ENCODE data around the gene RAB18. TPM values are rescaled to one million over a fixed set of nuclear protein-coding genes. Genes with fewer than 3 reads are reported as not detected.
A peak's percentile ranks its signal among the peaks of the same experiment; 100 is the strongest.
"Not testable (repeated sequence)": the region's sequence is repeated elsewhere in the genome, so short reads cannot be mapped to it uniquely, and the experiment has no call there.

Gene RAB18
- polyA plus RNA-seq, 1 donor from 2014 or later: 49.3 TPM

DNA sequence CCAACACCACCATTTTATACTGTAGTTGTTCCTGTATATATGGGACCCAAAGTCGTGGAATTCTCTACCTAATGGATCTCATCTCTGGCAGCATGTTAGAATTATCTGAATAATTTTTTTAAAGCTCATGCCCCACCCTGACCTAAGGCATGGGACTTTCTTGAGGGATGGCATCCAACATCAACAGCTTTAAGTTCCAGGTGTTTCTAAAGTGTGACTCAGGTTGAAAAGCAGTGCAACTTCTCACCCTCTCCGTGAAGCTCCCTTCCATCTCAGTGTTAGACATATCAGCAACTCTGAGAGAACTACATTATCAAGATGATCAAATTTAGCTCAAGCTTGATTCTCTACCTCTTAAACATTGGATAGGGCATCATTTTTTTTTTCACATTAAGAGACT lies 18.1 kb upstream of the RAB18 start:
- Mint-ChIP-seq H3K9me3 (peaks cover 5 to 17% (median 6%) of the 10 kb centered on the region in 3 donors), H3K36me3 (no peaks in the 10 kb centered on the region), H3K4me3 (no peak overlapping the region), H3K4me1 (peaks cover 0 to 4% (median under 1%) of the 10 kb centered on the region in 3 donors), H3K27ac (no peak overlapping the region), H3K27me3 (peaks cover 23% of the 10 kb centered on the region)

DNA sequence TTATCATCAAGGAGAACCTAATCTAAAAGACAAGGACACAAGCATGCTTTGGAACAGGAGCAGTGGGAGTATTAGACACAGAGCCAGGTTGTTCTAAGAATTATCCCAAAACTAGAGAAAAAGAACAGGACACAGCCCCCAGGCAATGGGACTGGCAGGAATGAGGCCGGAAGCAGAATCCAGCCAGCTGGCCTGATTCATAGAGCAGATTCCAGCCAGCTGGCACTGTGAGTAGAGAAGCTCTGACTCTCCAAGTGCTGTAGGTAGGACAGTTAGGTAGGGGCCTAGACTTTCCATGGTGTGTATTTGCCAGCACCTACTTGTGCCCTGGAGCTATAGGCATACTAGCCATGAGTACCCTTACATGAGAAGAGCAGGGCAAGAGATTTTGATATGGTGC lies 13.3 kb upstream of the RAB18 start:
- peak overlapping the region in 1 of 4 donors; percentile 56 for H3K4me3 Mint-ChIP-seq
- H3K36me3 Mint-ChIP-seq: no peaks in the 10 kb centered on the region
- no peak overlapping the region for H3K27ac Mint-ChIP-seq
- H3K9me3 Mint-ChIP-seq: peaks cover 10 to 25% (median 14%) of the 10 kb centered on the region in 3 donors
- H3K27me3 Mint-ChIP-seq: peaks cover 17% of the 10 kb centered on the region
- H3K4me1 Mint-ChIP-seq: no peaks in the 10 kb centered on the region

DNA sequence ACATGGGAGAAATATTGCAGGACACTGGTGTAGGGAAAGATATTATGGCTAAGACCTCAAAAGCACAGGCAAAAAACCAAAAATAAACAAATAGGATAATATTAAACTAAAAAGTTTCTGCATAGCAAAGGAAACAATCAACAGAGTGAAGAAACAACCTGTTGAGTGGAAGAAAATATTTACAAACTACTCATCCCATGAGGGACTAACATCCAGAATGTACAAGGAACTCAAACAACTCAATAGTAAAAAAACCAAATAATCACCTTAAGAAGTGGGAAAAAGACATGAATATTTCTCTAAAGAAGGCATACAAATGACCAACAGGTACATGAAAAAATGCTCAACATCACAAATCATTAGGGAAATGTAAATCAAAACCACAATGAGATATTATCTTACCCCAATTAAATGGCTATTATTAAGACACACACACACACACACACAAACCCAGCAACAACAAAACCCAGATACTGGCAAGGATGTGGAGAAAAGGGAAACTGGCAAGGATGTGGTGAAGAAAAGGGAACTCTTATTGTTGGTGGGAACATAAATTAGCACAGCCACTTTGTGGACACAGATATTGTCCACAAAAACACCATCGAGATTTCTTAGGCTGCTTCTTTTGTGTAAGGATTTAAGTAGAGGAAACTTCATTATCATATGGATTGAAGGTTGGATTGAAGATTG lies 9.8 kb upstream of the RAB18 start:
- no peak overlapping the region for H3K27ac Mint-ChIP-seq
- H3K4me1 Mint-ChIP-seq: no peaks in the 10 kb centered on the region
- H3K36me3 Mint-ChIP-seq: no peaks in the 10 kb centered on the region
- H3K9me3 Mint-ChIP-seq: peaks cover 7 to 21% (median 15%) of the 10 kb centered on the region in 3 donors
- H3K4me3 Mint-ChIP-seq: no peak overlapping the region
- H3K27me3 Mint-ChIP-seq: peaks cover 18% of the 10 kb centered on the region

DNA sequence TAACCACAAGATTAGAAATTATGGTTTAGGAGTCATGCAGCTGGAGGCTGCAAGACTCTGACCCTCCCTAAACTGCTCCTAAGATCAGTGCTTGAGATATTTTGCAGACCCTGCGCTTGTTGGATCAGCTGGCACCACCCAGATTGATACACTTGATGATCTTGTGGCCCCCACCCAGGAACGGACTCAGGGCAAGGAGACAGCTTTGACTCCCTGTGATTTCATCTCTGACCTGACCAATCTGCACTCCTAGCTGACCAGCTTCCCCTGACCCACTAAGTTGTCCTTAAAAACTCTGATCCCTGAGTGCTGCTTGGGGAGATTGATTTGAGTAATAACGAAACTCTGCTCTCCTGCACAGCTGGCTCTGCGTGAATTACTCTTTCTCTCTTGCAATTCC lies 8.0 kb upstream of the RAB18 start:
- Mint-ChIP-seq H3K9me3 (peaks cover 4 to 15% (median 7%) of the 10 kb centered on the region in 3 donors), H3K4me1 (no peaks in the 10 kb centered on the region), H3K27ac (no peak overlapping the region), H3K4me3 (no peak overlapping the region), H3K36me3 (no peaks in the 10 kb centered on the region), H3K27me3 (peaks cover 13% of the 10 kb centered on the region)

DNA sequence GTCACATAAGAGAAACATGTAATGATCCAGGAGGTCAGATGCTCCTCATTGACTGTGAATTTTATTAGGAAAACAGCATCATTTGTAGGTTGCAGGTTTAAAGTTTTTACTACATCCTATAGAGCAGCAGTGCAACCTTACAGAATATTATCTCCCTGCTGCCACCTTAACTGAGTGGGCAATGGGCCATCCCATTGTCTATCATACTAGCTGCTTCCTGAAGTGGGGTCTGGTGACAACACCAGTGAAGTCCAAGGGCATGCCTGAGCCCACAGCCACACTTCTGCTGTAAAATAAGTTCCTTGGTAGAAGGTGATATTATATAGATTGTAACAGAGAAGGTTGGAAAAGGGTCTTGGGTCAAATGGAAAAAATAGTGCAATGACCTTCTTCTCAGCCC lies 4.0 kb upstream of the RAB18 start:
- Mint-ChIP-seq H3K4me1 (peaks cover 3 to 13% (median 11%) of the 10 kb centered on the region in 3 donors), H3K27me3 (peaks cover 9% of the 10 kb centered on the region), H3K4me3 (peak overlapping the region in 1 of 4 donors; percentile 19), H3K27ac (no peak overlapping the region), H3K36me3 (peaks cover 4% of the 10 kb centered on the region), H3K9me3 (peaks cover 0 to 7% (median 0%) of the 10 kb centered on the region in 3 donors)

DNA sequence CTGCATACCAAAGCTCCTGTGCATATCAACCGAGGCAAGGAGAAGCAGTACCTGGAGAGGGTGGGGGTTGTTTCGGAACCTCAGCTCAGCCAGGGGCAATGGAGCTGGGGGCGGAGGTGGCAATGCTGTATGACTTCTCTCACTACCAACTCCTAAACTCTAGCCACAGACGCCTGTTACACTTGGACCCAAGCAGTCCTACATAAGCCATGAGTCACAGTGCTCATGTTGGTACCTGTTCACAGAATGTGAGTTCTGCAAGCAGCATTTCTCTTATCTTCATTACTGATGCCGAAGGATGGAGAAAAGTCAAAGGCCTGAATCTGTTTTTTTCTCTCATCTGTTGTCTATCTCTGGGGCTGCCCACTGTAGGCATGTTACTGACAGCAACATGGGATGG lies 3.2 kb upstream of the RAB18 start:
- Mint-ChIP-seq H3K36me3 (peaks cover 4% of the 10 kb centered on the region), H3K4me1 (peaks cover 6 to 15% (median 14%) of the 10 kb centered on the region in 3 donors), H3K9me3 (peaks cover 0 to 7% (median 0%) of the 10 kb centered on the region in 3 donors)

DNA sequence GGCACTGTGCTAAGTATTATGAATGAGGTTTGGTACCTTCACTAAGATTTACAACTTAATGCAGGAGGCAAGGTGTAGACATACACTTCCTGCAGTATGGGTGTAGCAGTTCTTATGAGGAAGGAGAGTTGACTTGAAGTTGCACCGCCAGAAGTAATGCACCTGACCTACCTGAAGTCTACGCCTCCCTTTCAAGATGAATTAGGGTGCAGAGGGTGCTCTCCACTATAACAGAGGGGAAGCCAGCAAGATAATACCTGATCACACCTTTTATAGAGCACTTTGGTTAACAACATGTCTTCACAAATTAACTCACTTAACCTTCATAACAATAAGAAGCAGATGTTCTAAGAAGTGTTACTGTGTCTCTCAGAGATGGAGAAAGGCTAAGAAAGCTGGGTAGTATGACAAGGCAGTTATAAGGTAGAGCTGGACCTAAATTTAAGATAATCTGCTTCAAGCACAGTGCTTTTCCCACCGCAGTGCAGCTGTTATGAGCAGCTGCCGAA lies 552 bp upstream of the RAB18 start:
- peak overlapping the region; percentile 93 to 100 (median 100) for H3K4me3 Mint-ChIP-seq
- peak overlapping the region; percentile 93 to 100 (median 100) for H3K27ac Mint-ChIP-seq
- H3K36me3 Mint-ChIP-seq: peaks cover 4% of the 10 kb centered on the region
- peaks cover 23 to 27% (median 25%) of the 10 kb centered on the region in 3 donors for H3K4me1 Mint-ChIP-seq
- peaks cover 4% of the 10 kb centered on the region for H3K27me3 Mint-ChIP-seq
- peaks cover 0 to 5% (median 0%) of the 10 kb centered on the region in 3 donors for H3K9me3 Mint-ChIP-seq

More for the DNA sequence above, 3.2 kb upstream of the RAB18 start:
- peaks cover 7% of the 10 kb centered on the region for H3K27me3 Mint-ChIP-seq
- H3K4me3 Mint-ChIP-seq: no peak overlapping the region
- H3K27ac Mint-ChIP-seq: no peak overlapping the region

DNA sequence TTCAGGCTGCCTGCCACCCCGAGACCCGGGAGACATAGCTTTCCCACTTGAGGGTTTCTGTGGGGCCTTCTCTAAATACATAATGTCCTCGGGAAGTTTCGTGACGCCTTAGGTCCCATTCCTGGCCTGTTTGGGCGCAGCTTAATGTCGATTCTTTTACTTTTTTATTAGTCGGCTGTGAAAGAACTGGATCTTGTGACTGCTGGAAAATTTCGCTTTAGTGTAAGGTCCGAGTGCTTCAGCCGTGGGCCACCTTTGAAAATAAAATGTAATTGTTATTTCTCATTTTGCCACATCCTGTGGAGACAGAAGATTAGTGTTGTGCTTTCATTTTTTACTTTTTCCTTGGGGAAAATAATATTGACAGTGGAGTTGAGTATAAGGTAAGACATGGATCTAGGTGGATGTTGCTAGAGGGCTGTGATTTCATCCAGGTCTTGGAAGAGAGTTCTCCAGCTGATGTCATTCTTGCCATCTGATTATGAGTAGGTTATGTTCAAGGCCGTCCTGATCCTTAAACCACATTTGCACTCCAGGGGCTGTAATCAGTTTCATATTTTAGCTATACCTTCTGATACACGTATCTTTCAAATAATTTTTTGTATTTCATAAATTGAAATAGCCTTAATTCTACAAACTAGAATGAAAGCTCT lies 830 bp downstream of the RAB18 start:
- Mint-ChIP-seq H3K4me3 (peak overlapping the region; percentile 93 to 100 (median 100)), H3K27me3 (no peaks in the 10 kb centered on the region), H3K36me3 (peaks cover 7% of the 10 kb centered on the region), H3K9me3 (no peaks in the 10 kb centered on the region), H3K27ac (peak overlapping the region; percentile 93 to 100 (median 100)), H3K4me1 (peaks cover 31 to 39% (median 35%) of the 10 kb centered on the region in 3 donors)

DNA sequence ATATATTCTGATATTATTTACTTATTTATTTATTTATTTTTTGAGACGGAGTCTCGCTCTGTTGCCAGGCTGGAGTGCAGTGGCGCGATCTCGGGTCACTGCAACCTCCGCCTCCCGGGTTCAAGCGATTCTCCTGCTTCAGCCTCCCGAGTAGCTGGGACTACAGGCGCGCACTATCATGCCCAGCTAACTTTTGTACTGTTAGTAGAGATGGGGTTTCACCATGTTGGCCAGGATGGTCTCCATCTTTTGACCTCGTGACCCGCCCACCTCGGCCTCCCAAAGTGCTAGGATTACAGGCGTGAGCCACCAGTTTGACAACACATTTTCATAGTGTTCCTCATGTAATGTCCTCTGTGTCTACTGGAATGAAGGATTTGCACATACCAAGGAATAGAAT lies 1.4 kb downstream of the RAB18 start:
- Mint-ChIP-seq H3K27ac (peak overlapping the region in 1 of 3 donors; percentile 27), H3K4me3 (peak overlapping the region; percentile 31 to 93 (median 70)), H3K4me1 (peaks cover 34 to 45% (median 39%) of the 10 kb centered on the region in 3 donors)
- H3K9me3 Mint-ChIP-seq, H3K36me3 Mint-ChIP-seq, H3K27me3 Mint-ChIP-seq: not testable (repeated sequence)

DNA sequence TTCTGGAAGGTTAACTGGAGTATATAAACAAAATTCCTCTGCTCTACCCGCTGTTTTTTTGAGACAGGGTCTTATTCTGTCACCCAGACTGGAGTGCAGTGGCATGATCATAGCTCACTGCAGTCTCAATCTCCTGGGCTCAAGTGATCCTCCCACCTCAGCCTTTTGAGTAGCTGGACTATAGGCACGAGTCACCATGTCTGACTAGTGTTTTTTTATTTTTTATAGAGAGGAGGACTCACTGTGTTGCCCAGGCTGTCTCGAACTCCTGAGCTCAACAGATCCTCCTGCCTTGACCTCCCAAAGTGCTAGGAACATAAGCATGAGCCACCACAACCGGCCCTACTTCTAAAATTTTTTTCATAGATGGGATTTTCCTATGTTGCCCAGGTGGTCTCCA lies 2.2 kb downstream of the RAB18 start:
- Mint-ChIP-seq H3K4me1 (peaks cover 34 to 46% (median 41%) of the 10 kb centered on the region in 3 donors), H3K27ac (peak overlapping the region in 1 of 3 donors; percentile 27), H3K36me3 (peaks cover 10% of the 10 kb centered on the region), H3K4me3 (peak overlapping the region in 3 of 4 donors; percentile 77 to 93 (median 90)), H3K9me3 (no peaks in the 10 kb centered on the region), H3K27me3 (no peaks in the 10 kb centered on the region)

DNA sequence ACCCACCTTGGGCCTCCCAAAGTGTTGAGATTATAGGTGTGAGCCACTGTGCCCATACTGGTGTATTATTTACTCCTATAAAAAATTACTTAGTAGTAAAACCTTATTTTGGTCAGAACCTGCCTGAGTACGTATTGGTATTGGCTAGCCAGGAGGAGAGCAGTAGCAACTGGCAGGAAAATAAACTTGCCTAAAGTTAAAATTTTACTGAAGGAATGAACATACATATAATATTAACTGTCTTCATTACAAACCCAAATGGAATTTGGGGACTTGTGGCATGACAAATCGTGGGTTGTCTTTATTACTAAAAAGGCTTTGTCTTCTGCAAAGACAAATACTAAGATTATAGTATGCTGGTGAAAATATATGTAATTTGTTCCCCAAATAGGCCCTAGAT lies 8.4 kb downstream of the RAB18 start:
- Mint-ChIP-seq H3K4me3 (no peak overlapping the region), H3K9me3 (no peaks in the 10 kb centered on the region), H3K27me3 (no peaks in the 10 kb centered on the region), H3K4me1 (peaks cover 23 to 32% (median 29%) of the 10 kb centered on the region in 3 donors), H3K27ac (no peak overlapping the region), H3K36me3 (peaks cover 19% of the 10 kb centered on the region)

DNA sequence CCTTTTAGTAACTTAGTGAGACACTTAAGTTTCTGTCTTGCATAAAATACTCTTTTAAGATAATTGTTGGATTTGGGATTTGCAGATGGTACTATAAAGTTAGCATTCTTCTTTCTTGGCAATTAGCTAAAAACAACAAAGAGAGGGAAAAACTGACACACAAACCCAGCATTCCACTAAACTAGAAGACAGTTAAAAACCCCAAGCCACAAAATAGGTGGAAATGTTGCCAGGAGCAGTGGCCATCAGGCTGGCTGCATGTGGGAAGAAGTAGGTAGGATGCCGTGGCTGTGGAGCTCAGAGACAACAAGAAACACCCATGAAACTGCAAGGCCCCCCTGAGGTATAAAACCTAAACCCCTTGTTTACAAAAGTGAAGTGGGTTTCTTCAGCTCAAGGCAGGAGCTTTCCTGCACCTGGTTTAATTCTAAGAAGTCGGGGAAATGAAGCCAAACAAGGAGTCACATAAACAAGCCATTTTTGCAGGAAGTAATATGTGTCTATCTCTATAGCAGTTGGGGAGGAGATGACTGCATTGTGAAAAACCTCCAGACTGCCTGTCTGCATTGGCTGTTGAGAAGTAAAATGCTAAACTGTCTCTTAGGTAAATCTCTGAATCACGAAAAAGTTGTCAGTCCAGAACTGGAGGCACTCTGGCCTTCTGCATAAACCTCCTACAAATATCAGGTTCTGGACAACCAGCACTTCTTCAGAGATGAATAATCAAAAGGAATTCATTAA lies 9.5 kb downstream of the RAB18 start:
- Mint-ChIP-seq H3K4me1 (peaks cover 24 to 33% (median 31%) of the 10 kb centered on the region in 3 donors), H3K27me3 (no peaks in the 10 kb centered on the region), H3K36me3 (peaks cover 19% of the 10 kb centered on the region), H3K27ac (no peak overlapping the region), H3K4me3 (no peak overlapping the region), H3K9me3 (no peaks in the 10 kb centered on the region)

DNA sequence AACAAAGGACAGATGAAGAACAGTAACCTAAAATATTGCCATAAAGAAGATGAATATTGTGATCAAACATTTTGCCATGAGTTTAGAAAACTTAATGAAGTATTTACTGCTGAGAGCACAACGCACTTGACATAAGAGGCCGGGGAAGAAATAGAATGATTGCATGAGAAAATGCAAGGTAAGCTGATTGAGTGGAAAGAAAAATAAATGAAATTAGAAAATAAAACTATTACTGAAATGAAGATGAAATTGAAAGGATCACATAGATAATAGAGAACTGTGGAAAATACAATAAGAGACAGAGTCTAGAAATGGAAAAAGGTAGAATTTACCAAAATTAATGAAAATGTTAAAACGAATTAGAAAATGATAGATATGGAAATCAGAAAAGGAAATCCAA lies 10.1 kb downstream of the RAB18 start:
- Mint-ChIP-seq H3K4me3 (no peak overlapping the region), H3K4me1 (peaks cover 21 to 30% (median 28%) of the 10 kb centered on the region in 3 donors), H3K36me3 (peaks cover 18% of the 10 kb centered on the region)

DNA sequence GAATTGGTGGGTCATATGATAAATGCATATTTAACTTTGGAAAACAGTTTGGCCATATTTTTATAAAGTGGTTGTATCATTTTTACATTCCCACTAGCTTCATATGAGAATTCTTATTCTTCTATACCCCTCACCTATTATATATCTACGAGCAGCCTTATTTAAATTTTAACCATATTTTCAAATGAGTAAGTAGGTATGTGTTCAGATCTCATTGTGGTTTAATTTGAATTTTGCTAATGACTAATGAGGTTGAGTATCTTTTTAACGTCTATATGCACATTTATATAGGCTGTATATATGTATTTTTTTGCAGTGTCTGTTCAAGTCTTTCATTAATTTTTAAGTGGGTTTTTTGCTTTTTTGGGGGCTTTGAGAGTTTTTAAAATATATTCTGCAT lies 14.2 kb downstream of the RAB18 start:
- Mint-ChIP-seq H3K4me3 (no peak overlapping the region), H3K36me3 (peaks cover 7% of the 10 kb centered on the region), H3K27ac (no peak overlapping the region), H3K9me3 (no peaks in the 10 kb centered on the region), H3K4me1 (peaks cover 26 to 40% (median 28%) of the 10 kb centered on the region in 3 donors), H3K27me3 (no peaks in the 10 kb centered on the region)

More for the DNA sequence above, 10.1 kb downstream of the RAB18 start:
- Mint-ChIP-seq H3K9me3 (no peaks in the 10 kb centered on the region), H3K27ac (no peak overlapping the region), H3K27me3 (no peaks in the 10 kb centered on the region)

DNA sequence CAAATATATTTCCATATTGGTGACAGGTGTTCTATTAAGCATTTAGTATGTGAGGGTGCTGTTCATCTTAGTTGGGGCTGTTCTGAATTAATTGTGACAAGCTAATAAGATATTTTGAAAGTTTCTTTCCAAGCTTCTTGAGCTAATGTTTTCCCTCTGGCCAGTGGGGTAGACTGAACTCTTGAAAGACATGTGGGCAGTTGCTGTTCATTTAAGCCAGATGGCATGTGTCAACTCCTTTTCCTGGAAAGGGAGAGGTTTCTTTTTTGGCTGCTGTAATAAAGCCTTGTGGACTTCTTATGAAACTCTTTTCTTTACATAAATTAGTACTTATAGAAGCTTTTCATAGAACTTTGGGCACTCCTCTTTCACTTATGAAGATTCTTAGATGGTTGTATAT lies 21.7 kb downstream of the RAB18 start:
- Mint-ChIP-seq H3K4me1 (peaks cover 19 to 63% (median 30%) of the 10 kb centered on the region in 3 donors), H3K4me3 (peak overlapping the region in 1 of 4 donors; percentile 15), H3K27me3 (no peaks in the 10 kb centered on the region), H3K27ac (no peak overlapping the region), H3K9me3 (no peaks in the 10 kb centered on the region), H3K36me3 (peaks cover 2% of the 10 kb centered on the region)
